ENCODE data around the gene COMT.

The COMT gene

GRCh38 chr22:19982991-19983578, 41.5 kb downstream of the COMT start:
- DNase-seq (ENCODE audit: low read depth) = no peak

DNA sequence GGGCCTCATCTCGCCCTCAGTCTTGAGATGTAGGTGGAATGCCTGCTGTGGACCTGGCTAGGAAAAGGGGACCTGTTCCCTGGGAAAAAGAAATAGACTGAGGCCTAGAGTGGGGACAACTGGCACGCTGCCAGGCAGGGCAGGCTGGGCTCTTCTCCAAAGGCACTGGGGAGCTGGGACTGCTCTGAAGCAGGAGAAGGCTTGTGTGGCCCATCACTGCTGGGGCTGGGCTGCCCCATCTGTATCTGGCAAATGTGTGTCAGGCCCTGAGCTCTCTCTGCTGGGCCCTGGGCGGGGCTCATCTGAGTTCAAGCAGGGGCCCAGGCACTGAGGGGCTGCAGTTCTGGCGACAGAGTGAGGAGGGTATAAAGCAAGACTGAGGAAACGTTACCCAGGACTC, 42.2 kb downstream of the COMT start:
- DNase-seq (ENCODE audit: low read depth) = no peak

GRCh38 chr22:19984201-19984753, 42.7 kb downstream of the COMT start:
- peak; percentile 48 for DNase-seq (ENCODE audit: low read depth)

DNA sequence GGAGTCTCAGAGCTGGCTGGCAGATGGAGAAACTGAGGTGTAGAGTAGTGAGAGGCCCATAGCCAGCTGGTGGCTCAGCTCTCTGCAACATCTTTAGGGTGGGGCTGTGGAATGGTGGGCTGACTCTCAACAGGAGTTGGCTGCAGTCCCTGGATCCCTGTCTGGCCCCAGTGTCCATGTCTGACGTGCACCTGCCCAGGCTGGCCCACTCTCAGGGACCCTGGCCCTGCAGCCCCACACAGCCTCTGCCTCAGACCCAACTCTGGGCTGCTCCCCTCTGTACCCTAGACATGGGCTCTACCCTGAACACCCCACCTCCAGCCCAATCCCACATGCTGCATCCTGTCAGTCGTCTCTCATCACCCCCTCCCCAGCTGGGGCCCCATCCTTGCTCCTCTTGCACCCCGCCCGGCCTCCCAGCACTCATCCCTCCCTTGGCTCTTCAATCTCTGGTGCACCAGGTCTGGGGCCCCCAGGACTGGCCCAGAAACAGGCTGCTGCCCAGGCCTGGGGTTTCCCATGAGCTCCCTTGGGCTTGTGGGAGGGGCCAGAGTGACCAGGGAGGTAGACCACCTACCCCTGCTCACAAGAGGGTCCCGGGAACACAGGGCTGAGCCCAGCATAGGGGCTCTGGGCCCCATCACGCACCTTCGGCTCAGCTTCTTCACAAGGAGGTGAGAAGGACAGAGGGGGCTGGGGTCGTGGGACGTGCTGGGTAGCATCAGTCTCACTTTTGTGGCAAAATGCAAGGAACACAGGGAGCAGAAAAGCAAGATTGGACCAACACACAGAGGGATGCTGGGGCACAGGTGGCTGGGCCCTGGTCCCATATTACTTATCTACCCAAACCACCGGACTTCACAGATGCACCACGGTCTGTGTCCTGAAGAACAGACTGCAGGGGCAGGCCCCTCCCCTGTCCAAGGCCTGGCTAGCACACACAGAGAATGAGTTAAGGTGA, 43.6 kb downstream of the COMT start:
- DNase-seq (ENCODE audit: low read depth) = no peak

DNA sequence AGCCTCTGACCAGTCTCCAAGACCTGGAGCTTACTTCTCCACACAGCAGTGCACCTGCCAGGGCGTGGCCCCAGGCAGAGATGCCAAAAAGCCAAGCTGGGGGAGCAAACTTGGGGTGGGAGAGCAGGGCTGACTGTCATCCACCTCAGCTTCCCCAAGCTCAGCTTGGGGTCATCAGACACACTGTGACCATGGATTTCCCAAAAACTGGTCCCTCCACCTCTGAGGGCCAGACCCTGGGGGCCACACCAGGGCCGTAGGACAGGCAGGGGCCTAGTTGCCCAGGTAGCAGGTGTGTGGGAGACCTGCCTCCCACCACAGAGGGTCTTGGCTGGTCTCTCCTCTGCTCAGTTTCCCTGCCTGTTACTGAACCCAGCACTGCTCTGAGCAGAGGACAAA, 44.4 kb downstream of the COMT start:
- no peak for DNase-seq (ENCODE audit: low read depth)

DNA sequence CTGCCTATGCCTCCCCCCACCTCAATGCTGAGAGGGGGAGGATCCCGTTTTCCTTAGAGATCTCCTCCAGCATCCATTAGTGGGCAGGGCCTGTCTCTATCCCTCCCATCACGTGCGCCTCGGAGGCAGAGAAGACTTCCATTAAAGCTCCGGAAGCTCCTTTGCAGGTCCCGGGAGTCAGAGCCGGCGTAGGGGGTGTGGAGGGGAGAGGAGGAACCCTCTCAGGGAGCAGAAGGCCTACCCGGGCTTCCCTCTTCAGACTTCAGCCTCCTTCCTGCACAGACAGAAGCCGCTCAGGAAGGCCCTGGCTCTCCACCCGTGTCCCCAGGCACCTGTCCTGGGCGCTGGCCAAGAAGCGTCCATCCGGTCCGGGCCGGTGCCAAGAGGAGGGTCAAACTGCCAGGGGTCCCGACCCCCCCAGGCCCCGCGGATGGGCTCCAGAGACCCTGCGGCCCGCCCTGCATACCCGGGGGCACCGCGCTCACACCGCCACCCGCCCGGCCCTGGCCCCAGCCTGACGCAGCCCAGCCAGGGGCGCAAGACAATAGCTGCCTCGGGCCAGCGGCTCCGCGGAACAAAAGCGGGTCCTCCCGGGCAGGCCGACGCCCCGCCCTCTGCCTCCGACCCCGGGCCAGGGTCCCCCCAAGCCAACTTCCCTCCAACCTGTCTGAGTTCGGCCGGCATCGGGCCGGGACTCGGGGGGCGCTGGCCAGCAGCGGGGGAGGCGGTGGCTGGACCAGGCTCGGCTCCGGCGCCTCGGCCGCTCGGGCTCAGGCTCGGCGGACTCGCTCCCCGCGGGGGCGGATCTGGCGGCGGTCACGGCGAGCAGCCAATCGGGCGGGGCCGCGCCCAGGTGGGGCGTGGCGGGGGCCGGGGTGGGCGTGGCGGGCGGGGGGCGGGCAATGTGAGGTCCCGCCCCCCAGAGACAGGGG, 45.1 kb downstream of the COMT start:
- DNase-seq (ENCODE audit: low read depth) = no peak

- DNase-seq (ENCODE audit: low read depth) = no peak
These were observed 46.1 kb downstream of the COMT start for GRCh38 chr22:19987394-19988306.

GRCh38 chr22:19988331-19988808, 46.8 kb downstream of the COMT start:
- DNase-seq (ENCODE audit: low read depth) = no peak

- no peak for DNase-seq (ENCODE audit: low read depth)
These were observed 47.6 kb downstream of the COMT start for GRCh38 chr22:19988965-19989724.

- no peak for DNase-seq (ENCODE audit: low read depth)
These were observed 48.1 kb downstream of the COMT start for GRCh38 chr22:19989725-19990067.

- DNase-seq (ENCODE audit: low read depth) = no peak
These were observed 48.6 kb downstream of the COMT start for GRCh38 chr22:19990188-19990587.

GRCh38 chr22:19990609-19991394, 49.2 kb downstream of the COMT start:
- no peak for DNase-seq (ENCODE audit: low read depth)

- no peak for DNase-seq (ENCODE audit: low read depth)
These were observed 49.7 kb downstream of the COMT start for GRCh38 chr22:19991395-19991644.

DNA sequence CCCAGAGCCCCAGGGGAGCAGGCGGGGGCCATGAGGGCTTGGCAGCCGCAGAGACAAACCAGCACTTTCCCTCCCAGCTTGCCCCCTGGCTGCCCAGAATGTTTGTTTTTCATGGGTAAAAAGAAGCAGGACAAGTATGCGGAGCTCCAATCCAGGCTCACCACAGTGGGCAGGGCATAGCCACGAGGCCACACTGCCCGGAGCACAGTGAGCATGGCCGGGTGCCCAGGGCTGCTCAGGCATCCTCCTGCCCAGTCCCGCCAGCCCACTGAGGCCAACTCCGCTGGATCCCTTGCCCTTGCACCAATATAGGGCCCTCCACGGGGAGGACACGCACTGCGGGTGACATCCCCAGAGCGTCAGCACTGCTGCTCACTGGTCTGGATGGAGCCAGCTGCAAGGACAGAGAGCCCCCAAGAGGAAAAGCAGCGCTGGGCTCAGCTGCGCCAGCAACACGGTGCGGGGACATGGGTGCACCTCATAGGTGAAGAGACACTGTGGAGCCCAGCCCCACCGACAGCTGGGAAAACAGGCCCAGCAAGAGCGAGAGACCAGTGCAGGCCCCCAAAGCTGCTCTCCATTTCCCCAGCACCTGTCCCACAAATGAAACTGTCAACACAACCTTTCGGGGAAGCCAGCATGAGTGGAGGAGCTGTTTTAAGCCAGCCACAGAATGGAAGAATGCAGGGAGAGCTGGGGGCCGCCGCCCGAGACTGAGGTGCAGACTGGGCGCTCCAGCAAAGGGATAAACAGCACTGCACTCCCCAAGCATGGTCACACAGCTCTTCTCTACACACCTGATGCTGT, 50.3 kb downstream of the COMT start:
- DNase-seq (ENCODE audit: low read depth) = no peak

GRCh38 chr22:19992481-19992911, 50.9 kb downstream of the COMT start:
- no peak for DNase-seq (ENCODE audit: low read depth)

DNA sequence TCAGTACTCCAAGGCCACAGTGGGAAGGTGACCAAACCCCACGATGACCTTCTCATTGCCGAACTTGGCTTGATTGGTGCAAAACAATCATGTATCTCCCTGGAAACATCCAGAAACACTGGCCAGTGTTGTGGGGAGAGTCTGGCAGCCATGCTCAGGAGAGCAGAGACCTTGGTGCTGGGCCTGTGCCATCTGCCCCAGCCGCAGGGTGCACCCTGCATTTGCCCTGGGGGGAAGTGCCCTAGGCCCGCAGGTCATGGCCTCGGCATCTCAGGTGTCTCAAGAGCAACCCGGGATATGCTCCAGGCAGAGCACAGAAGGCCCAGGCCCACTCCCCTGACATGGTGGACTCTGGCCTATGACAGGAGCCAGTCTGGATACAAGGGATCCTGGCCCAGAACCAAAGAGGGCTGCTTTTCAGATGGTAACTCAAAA, 51.4 kb downstream of the COMT start:
- no peak for DNase-seq (ENCODE audit: low read depth)

- DNase-seq (ENCODE audit: low read depth) = no peak
These were observed 52.4 kb downstream of the COMT start for GRCh38 chr22:19993926-19994325.

DNA sequence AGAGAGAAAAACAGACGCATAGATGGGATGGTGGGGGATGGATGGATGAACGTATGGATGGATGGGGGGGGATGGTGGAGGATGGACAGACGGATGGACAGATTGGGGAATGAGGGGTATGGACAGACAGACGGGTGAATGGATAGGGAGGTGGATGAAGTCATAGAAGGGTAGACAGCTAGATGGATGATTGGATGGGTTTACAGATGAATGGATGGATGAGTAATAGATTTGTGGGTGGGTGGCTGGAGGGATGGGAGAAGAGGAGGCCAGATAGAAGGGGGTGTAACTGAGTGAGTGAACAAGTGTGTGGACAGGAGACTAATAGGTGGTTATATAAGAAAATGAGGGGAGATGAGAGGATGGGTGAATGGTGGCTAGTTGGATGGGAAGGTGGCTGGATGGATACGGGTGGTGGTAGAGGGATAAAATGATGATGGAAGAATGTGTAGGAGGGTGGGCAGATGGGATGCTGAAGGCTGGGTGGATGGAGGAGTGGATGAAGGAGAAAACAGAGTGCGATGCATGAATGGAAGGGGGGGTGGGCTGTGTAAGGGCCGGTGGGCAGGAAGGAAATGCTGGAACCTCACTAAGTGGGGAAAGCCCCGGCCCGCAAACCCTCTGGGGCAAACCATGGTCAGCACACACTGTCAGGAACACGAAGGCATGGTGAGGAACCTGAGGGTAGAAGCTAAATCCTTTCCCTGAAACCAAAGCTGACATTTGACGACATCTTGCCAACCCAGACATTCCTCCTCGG, 53.5 kb downstream of the COMT start:
- no peak for DNase-seq (ENCODE audit: low read depth)
